SJSA1 (cell line): Measurements from ENCODE around the gene OR51B6. TPM values are rescaled to one million over a fixed set of nuclear protein-coding genes. Genes with fewer than 3 reads are reported as not detected.
"Not testable (repeated sequence)": the region's sequence is repeated elsewhere in the genome, so short reads cannot be mapped to it uniquely, and the experiment has no call there.

ENCODE experiments used
- DNase-seq, 2 experiments: peaks; one replicate each; pipeline ENCODE4 v3.0.0-alpha.2; 2015 to 2020; ENCODE audit warnings: low spot score in 2 of 2, low read depth in 1 of 2
- H3K27ac ChIP-seq: fragments of 250-450 bp; sonication (Bioruptor Pico); 2 replicates; pipeline ENCODE4 v1.5.1; 2020; ENCODE audit warnings: mild to moderate bottlenecking, moderate library complexity
- H3K27me3 ChIP-seq: fragments of 250-450 bp; sonication (Bioruptor Pico); replicated peaks from 2 replicates; pipeline ENCODE4 v1.5.1; 2020; ENCODE audit warnings: mild to moderate bottlenecking, moderate library complexity
- H3K36me3 ChIP-seq: fragments of 250-450 bp; sonication (Bioruptor Pico); 2 replicates; pipeline ENCODE4 v1.5.1; 2020; ENCODE audit warnings: mild to moderate bottlenecking
- H3K4me1 ChIP-seq: fragments of 250-450 bp; sonication (Bioruptor Pico); replicated peaks from 2 replicates; pipeline ENCODE4 v1.6.1; 2021; ENCODE audit warnings: mild to moderate bottlenecking
- H3K4me3 ChIP-seq: fragments of 250-450 bp; sonication (Bioruptor Pico); 2 replicates; pipeline ENCODE4 v1.5.1; 2020; ENCODE audit warnings: mild to moderate bottlenecking
- H3K9me3 ChIP-seq: fragments of 250-450 bp; sonication (Bioruptor Pico); replicated peaks from 2 replicates; pipeline ENCODE4 v1.5.1; 2020; ENCODE audit warnings: mild to moderate bottlenecking
- total RNA-seq: library from RNA; depleted of rRNA; stranded (reverse); fragments of >200 nt; shearing (Covaris generic); gene quantifications from 2 replicates; pipeline ENCODE4 v1.2.3, GENCODE V29; 2014; rRNA removed

Gene OR51B6
- not detected in 2 replicates for total RNA-seq

DNA sequence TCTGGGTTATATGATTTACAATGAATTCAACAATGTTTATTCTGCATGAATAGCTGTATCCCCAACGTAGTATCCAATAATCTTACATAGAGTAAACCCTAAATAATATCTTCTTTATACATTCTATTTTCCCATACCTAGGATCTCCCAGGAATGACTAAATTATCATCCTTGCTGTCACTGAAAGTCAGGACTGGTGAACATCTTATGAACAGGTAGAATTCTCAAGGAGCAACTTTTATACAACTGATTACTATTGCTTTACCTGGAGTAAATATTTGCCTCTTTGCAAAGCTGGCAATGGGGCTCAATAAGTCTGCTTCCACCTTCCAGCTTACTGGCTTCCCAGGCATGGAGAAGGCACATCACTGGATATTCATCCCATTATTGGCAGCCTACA is at the start of gene OR51B6:
Gene OR51B6, plus strand, starts transcription at position 301 of the 400 bp plus-strand sequence. Its CDS starts 0 bp downstream, at position 301.
- H3K4me1 ChIP-seq = peaks cover 7% of the 10 kb centered on the region
- H3K27ac ChIP-seq = no peak within 1 kb of the TSS
- no peaks in the 10 kb centered on the region for H3K9me3 ChIP-seq
- H3K36me3 ChIP-seq = no peaks in the 10 kb centered on the region
- no peak within 1 kb of the TSS for H3K4me3 ChIP-seq
- DNase-seq = no peak
- no peaks in the 10 kb centered on the region for H3K27me3 ChIP-seq

- H3K27me3 ChIP-seq = peaks cover 5% of the 10 kb centered on the region
- no peak within 1 kb of the TSS for H3K4me3 ChIP-seq
- no peak for DNase-seq
- H3K4me1 ChIP-seq = no peaks in the 10 kb centered on the region
- no peaks in the 10 kb centered on the region for H3K9me3 ChIP-seq
- no peak within 1 kb of the TSS for H3K27ac ChIP-seq
- H3K36me3 ChIP-seq = no peaks in the 10 kb centered on the region
These were observed 49.5 kb upstream of the OR51B6 start, which contains the start of gene OR51B4 for GRCh38 chr11:5301846-5302245. Gene OR51B4, minus strand, starts transcription at chr11:5301946. Its CDS starts 0 bp downstream, at chr11:5301946.

GRCh38 chr11:5303626-5304025 is 47.7 kb upstream of the OR51B6 start:
- Histone ChIP-seq H3K4me3 (no peak overlapping the region), H3K9me3 (no peaks in the 10 kb centered on the region), H3K36me3 (no peaks in the 10 kb centered on the region), H3K27me3 (0 out of 2 replicates have a peak, but pooled peaks cover 3% of the 10 kb centered on the region), H3K4me1 (no peaks in the 10 kb centered on the region), H3K27ac (no peak overlapping the region)
- DNase-seq = no peak

- no peaks in the 10 kb centered on the region for H3K9me3 ChIP-seq
- H3K27ac ChIP-seq = no peak overlapping the region
- H3K4me3 ChIP-seq = no peak overlapping the region
- no peaks in the 10 kb centered on the region for H3K4me1 ChIP-seq
- no peak for DNase-seq
- 0 out of 2 replicates have a peak, but pooled peaks cover 3% of the 10 kb centered on the region for H3K27me3 ChIP-seq
- H3K36me3 ChIP-seq = no peaks in the 10 kb centered on the region
These were observed 47.3 kb upstream of the OR51B6 start for GRCh38 chr11:5304046-5304445.

DNA sequence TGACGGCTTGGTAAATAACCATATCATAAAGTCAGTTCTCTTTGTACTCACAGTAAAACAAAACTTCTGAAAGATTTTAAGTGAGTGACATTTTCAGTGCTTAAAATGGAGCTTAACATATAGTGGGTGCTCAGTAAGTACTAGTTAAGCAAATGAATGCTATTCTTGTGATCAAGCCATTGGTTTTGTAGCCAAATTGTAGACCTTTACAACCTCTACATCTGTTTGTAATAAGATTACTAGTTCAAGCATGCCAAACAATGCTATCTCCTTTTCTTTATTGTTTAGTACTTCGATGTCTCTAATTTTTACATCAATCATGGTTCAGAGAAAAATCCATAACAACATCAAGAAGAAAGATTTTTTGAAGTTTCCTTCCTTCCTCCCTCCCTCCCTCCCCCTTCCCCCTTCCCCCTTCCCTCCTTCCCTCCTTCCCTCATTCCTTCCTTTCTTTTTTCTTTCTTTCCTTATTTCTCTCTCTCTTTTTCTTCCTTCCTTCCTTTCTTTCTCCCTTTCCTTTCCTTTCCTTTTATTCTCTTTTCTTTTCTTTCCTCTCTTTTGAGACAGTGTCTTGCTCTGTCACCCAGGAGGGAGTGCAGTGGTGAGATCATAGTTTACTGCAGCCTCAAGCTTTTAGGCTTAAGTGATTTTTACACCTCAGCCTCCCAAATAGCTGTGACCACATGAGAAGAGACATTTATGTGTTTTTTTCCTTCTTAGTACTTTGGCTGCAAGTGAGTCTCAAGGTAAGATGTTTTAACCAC is 43.9 kb upstream of the OR51B6 start:
- Histone ChIP-seq H3K27me3 (0 out of 2 replicates have a peak, but pooled peaks cover 3% of the 10 kb centered on the region), H3K36me3 (no peaks in the 10 kb centered on the region), H3K4me1 (no peaks in the 10 kb centered on the region), H3K4me3 (no peak overlapping the region), H3K27ac (no peak overlapping the region), H3K9me3 (no peaks in the 10 kb centered on the region)
- no peak for DNase-seq

- H3K27me3 ChIP-seq = 0 out of 2 replicates have a peak, but pooled peaks cover 3% of the 10 kb centered on the region
- no peaks in the 10 kb centered on the region for H3K36me3 ChIP-seq
- H3K27ac ChIP-seq = no peak overlapping the region
- H3K9me3 ChIP-seq = no peaks in the 10 kb centered on the region
- no peak overlapping the region for H3K4me3 ChIP-seq
- no peaks in the 10 kb centered on the region for H3K4me1 ChIP-seq
- no peak for DNase-seq
These were observed 40.9 kb upstream of the OR51B6 start for GRCh38 chr11:5310423-5310822.

GRCh38 chr11:5313326-5314023 is 37.8 kb upstream of the OR51B6 start:
- H3K36me3 ChIP-seq, H3K4me3 ChIP-seq, H3K4me1 ChIP-seq, H3K27me3 ChIP-seq, DNase-seq, H3K9me3 ChIP-seq, H3K27ac ChIP-seq: not testable (repeated sequence)

GRCh38 chr11:5317292-5317691 is 34.0 kb upstream of the OR51B6 start:
- H3K36me3 ChIP-seq = no peaks in the 10 kb centered on the region
- H3K27me3 ChIP-seq = 0 out of 2 replicates have a peak, but pooled peaks cover 3% of the 10 kb centered on the region
- H3K9me3 ChIP-seq = no peaks in the 10 kb centered on the region
- H3K27ac ChIP-seq = no peak overlapping the region
- H3K4me1 ChIP-seq = no peaks in the 10 kb centered on the region
- H3K4me3 ChIP-seq = no peak overlapping the region
- DNase-seq = no peak

DNA sequence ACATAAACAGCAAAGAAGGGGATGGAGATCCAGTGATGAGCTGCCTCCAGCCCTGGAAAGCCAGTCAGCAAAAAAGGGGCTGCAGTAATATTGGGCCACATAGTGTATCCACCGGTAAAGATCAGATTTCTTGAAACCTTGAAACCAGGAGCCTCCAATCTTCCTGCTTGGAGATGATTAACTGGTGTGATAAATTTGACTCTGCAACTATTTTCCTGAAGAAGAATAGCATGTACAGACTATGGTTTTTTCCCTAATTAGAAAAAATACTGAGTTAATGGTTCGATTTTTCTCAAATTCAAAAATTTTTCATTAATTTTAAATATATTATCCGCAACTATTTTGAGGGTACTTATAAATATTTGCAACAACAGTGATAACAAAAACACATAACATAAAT is 27.1 kb upstream of the OR51B6 start, which contains the start of gene OR51B2:
Gene OR51B2, minus strand, starts transcription at position 101 of the 400 bp plus-strand sequence. Its CDS starts 0 bp downstream, at position 101.
- Histone ChIP-seq H3K27ac (no peak within 1 kb of the TSS), H3K9me3 (no peaks in the 10 kb centered on the region), H3K27me3 (peaks cover 3% of the 10 kb centered on the region; the same call in 1 of the 2 replicates), H3K36me3 (no peaks in the 10 kb centered on the region), H3K4me3 (no peak within 1 kb of the TSS), H3K4me1 (no peaks in the 10 kb centered on the region)
- no peak for DNase-seq

DNA sequence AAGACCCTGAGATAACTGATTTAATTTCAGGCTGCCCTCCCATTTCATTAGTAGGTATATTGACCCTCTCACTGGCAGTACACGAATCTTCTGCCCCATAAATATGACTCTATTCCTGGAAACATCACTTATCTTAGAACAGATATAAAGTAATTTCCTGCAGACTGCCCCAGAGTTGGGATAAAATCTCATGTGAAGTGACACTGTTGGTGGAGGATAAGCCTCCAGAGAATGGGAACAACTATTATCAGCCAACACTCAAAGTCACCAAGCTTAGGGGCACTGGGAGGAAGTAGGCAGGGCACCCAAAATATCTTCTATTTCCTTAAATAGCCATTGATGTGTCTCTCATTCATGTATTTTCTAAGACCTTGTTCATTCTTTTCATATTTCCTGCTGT is 16.1 kb upstream of the OR51B6 start:
- no peak overlapping the region for H3K27ac ChIP-seq
- no peaks in the 10 kb centered on the region for H3K27me3 ChIP-seq
- peaks cover 9% of the 10 kb centered on the region for H3K4me1 ChIP-seq
- DNase-seq = no peak
- H3K9me3 ChIP-seq = no peaks in the 10 kb centered on the region
- H3K4me3 ChIP-seq = no peak overlapping the region
- H3K36me3 ChIP-seq = no peaks in the 10 kb centered on the region

DNA sequence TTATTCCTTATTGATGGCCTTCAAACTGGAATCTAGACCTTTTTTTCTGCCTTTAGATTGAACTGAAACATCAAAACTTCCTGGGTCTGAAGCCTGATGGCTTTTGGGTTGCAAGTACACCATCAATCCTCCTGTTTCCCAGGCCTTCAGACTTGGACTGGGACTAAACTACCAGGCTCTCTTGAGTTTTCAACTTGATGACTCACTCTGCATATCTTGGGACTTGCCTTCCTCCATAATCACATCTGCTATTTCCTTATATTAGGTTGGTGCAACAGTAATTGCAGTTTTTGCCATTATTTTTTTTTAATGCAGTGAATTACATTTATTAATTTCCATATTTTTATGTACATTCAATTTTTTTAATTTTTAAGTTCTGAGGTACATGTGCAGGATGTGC is 15.0 kb upstream of the OR51B6 start:
- peaks cover 9% of the 10 kb centered on the region for H3K4me1 ChIP-seq
- no peaks in the 10 kb centered on the region for H3K36me3 ChIP-seq
- no peaks in the 10 kb centered on the region for H3K27me3 ChIP-seq
- no peaks in the 10 kb centered on the region for H3K9me3 ChIP-seq
- H3K4me3 ChIP-seq = no peak overlapping the region
- no peak overlapping the region for H3K27ac ChIP-seq
- no peak for DNase-seq

- H3K4me3 ChIP-seq, H3K9me3 ChIP-seq, DNase-seq, H3K27me3 ChIP-seq, H3K4me1 ChIP-seq, H3K27ac ChIP-seq, H3K36me3 ChIP-seq: not testable (repeated sequence)
These were observed 14.1 kb upstream of the OR51B6 start for GRCh38 chr11:5337253-5337652.

GRCh38 chr11:5339771-5340322 is 11.5 kb upstream of the OR51B6 start:
- Histone ChIP-seq H3K9me3 (no peaks in the 10 kb centered on the region), H3K27me3 (no peaks in the 10 kb centered on the region), H3K4me3 (no peak overlapping the region), H3K4me1 (peaks cover 25% of the 10 kb centered on the region), H3K36me3 (no peaks in the 10 kb centered on the region), H3K27ac (no peak overlapping the region)
- no peak for DNase-seq
